Measurements from ENCODE around the gene CLIP4.

DNA sequence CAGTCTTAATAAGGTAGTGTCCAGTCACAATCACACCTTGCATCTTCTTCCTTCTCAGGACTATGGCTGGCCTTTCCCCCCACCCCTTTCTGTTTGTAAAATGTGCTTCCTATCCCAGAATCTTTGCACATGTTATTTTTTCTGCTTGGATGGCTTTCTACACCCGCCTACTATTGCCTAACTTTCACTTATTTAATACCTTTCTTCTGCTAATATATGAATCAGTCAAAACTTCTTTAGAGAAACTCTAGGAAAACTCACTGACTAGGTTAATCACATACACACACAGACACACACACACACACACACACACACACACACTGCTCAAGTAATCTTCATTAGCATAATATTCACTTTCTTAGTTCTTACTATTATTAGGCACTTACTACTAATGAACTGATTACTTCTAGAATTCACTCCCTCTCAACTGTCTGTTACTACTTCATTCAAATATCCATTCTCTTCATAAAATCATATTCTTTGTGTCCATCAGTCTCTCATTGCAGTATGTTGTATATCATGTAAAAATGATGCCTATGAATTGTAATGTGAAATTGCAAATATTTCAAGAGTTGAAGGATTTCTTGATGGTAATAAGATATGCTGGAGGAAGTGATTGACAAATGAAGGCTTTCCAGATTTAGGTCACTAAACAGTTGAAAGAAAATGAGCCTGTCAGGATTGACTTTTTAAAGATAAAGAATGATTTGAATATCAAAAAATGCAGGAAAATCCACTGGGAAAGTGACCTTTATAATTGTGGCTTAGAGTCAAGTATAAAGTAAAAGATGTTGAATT is 51.2 kb downstream of the CLIP4 start:
- TF ChIP-seq POLR2A (IDR thresholded peaks at IDR 0.05) (no peak), CTCF (IDR thresholded peaks at IDR 0.05) (no peak)

Data from heart left ventricle (tissue), 13 donors.